Measurements from ENCODE around the gene NDN.
A peak's percentile ranks its signal among the peaks of the same experiment; 100 is the strongest.

NDN gene

DNA sequence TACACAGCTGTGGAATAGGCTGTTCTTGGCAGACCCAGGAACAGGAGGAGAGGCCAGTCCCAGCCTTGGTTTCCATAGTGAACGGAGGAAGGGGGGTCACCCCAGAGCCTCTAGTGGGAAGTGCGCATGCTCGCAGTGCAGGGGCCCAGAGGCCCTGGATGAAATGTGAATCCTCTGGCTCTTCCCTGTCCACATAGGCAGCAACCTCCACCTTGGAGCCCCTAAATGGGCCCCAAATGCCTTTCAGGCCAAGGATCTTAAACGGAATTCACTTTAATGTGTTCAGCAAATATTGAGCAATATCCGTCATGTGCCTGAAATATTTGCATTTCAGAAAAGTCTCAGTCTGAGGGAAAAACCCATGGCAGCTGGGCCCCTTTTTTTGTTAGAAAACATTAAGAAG is 3.3 kb upstream of the NDN start:
- DNase-seq (ENCODE audit: low read depth): peak; percentile 41
- TF ChIP-seq, protein P1, sequence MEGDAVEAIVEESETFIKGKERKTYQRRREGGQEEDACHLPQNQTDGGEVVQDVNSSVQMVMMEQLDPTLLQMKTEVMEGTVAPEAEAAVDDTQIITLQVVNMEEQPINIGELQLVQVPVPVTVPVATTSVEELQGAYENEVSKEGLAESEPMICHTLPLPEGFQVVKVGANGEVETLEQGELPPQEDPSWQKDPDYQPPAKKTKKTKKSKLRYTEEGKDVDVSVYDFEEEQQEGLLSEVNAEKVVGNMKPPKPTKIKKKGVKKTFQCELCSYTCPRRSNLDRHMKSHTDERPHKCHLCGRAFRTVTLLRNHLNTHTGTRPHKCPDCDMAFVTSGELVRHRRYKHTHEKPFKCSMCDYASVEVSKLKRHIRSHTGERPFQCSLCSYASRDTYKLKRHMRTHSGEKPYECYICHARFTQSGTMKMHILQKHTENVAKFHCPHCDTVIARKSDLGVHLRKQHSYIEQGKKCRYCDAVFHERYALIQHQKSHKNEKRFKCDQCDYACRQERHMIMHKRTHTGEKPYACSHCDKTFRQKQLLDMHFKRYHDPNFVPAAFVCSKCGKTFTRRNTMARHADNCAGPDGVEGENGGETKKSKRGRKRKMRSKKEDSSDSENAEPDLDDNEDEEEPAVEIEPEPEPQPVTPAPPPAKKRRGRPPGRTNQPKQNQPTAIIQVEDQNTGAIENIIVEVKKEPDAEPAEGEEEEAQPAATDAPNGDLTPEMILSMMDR (conservative IDR thresholded peaks at IDR 0.05; ENCODE audit: low read depth, low read length): no peak
- H3K4me3 ChIP-seq (ENCODE audit: low read depth, low read length): no peak overlapping the region

DNA sequence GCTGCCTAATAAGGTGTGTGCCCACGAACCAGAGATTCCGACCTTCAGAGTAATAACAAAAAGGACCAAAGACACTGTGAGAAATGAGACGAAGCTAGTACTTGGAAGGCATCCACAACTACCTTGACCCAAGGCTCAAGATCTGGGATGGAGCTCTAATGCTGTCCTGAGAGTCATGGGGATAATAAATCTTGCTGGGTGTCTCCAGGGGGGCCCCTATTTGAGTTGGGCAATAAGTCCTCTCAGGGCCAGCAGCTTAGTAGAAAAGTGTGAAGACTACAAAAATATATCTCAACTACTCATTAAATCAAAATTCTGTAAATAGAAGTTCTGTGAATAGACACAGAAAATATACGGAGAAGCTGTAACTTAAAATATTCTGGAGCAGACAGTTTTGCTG is 2.9 kb upstream of the NDN start:
- TF ChIP-seq, protein P1 (conservative IDR thresholded peaks at IDR 0.05; ENCODE audit: low read depth, low read length): no peak
- no peak for DNase-seq (ENCODE audit: low read depth)
- H3K4me3 ChIP-seq (ENCODE audit: low read depth, low read length): no peak overlapping the region

DNA sequence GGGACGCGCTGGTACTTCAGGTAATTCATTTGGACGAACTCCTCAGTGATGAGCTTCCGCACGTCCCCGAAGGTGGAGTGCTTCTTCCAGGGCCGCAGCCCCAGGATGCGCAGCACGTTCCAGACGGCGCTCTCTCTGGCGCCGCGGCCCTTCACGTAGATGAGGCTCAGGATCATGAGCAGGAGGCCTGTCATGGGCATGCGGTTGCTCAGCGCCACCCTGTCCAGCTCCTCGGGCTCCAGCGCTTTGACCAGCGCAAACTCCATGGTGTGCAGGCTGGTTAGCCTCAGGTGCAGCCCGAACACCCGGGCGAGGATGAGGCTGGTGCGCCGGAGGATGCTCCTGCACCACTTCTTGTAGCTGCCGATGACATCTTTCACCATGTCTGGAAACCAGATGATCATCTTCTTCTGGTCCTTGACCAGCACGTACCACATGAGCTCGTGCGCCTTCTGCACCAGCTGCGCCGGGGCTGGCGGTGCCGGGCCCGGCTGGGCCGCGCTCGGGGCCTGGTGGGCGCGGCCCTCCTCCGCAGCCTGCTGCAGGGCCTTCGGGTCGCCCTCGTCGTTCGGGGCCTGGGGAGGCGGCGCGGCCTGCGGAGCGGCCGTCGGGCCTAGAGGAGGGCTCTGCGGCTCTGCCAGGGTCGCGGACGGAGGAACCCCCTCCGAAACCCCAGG is 501 bp downstream of the NDN start:
- no peak for DNase-seq (ENCODE audit: low read depth)
- TF ChIP-seq, protein P1 (conservative IDR thresholded peaks at IDR 0.05; ENCODE audit: low read depth, low read length): no peak
- H3K4me3 ChIP-seq (ENCODE audit: low read depth, low read length): peak overlapping the region; percentile 35

DNA sequence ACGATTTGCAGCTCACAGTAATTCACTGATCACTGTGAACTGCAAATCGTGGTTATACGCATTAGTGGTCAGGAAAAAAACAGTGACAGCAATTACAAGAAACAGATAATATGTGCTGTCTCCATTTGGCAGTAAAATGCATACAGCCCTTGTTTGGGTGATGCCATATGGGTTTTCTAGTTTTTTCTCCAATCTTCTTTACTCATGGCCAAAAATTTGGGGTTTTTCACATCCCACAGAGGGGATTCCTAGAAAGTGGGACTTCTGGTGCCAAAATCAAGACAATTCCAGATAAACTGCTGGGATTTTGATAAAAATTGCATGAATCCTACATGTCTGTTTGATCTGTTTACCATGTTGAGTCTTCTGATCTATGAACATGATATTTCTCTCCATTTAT is 15.6 kb downstream of the NDN start:
- no peak for DNase-seq (ENCODE audit: low read depth)
- H3K4me3 ChIP-seq (ENCODE audit: low read depth, low read length): no peak overlapping the region
- TF ChIP-seq, protein P1 (conservative IDR thresholded peaks at IDR 0.05; ENCODE audit: low read depth, low read length): no peak

DNA sequence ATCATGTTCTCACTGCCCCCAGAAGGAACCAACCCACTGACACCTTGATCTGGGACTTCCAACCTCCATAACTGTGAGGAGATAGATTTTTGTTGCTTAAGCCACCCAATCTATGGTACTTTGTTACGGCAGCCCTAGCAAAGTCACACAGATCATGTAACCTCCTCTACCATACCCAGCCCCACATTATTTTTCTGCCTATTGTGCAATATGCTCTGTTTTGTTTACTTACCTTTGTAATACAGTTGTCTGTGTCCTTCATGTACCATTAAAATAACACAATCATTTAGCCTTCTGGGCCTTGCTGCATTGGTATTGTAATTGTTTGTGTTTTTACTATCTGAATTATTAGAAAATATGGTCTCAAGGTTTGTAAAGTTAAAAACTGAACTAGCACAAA is 16.1 kb downstream of the NDN start:
- TF ChIP-seq, protein P1 (conservative IDR thresholded peaks at IDR 0.05; ENCODE audit: low read depth, low read length): no peak
- H3K4me3 ChIP-seq (ENCODE audit: low read depth, low read length): no peak overlapping the region
- no peak for DNase-seq (ENCODE audit: low read depth)

DNA sequence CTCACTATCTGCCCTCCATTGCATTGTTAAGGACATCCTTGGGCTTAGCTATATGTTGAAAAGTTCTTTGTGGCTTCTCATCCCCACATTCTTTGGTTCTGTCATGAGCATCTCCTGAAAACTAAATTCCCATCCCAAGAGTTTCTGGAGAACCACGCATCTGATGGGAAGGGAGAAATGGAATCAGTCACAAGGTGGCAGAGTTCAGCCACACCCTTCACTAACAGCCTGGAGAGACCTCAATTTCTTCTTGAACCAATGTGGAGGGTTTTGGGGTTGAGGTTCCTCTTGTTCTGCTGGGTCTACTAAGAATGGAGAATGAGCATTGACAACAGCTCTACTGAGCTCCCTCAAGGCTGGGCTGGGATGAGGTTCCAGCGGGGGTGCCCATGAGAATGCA is 23.9 kb downstream of the NDN start:
- DNase-seq (ENCODE audit: low read depth): no peak
- H3K4me3 ChIP-seq (ENCODE audit: low read depth, low read length): no peak overlapping the region
- TF ChIP-seq, protein P1 (conservative IDR thresholded peaks at IDR 0.05; ENCODE audit: low read depth, low read length): no peak

DNA sequence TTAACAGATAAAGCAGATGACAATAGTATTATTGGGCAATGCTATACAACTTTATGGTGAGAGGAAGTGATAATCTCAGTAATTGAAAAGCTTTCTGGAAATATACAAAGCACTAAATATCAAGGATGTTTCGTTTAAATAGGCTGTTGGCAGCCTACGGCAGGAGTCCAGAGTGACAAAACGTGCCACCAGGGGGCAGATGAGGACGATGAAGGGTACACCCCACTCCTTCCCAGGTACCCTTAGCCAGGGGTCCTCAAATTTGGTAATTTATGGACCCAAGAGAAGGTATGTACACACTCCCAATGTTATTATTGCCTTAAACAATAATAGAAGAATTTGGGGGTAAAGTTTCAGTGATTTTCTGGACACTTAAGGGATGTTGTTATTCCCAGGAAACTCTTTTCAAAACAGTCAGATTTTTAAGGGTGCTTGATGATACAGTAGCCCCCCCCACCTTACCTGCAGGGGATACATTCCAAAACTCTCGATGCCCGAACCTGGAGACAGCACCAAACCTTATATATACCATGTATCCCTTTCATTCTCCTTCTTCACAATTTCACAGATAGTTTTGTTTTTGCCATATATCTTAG is 38.1 kb downstream of the NDN start:
- peak; percentile 2 for DNase-seq (ENCODE audit: low read depth)

More for the DNA sequence above, 38.1 kb downstream of the NDN start:
- TF ChIP-seq, protein P1 (conservative IDR thresholded peaks at IDR 0.05; ENCODE audit: low read depth, low read length): peak; percentile 39
- no peak overlapping the region for H3K4me3 ChIP-seq (ENCODE audit: low read depth, low read length)

Measured in choroid plexus epithelial cell (primary cell).